Activated CD8-positive, alpha-beta memory T cell treated with anti-CD3 and anti-CD28 coated beads, Interleukin-2, amount 10 ng/mL, durations not matched to agents 7 days and 5 days (primary cell): ENCODE measurements around the gene DLEU7. TPM values are rescaled to one million over a fixed set of nuclear protein-coding genes. Genes with fewer than 3 reads are reported as not detected.

ENCODE experiments used
- total RNA-seq, 2 experiments: library from RNA; stranded (reverse); gene quantifications; one replicate each; pipeline ENCODE4 v1.2.3, GENCODE V29; 2021

DLEU7 gene
- total RNA-seq, 2 experiments from 2014 or later, result not detected

Other genes starting within 250 kb of the DLEU7 start
- 100 to 1,000 TPM; 108 to 126 TPM for gene RNASEH2B, start 66.1 kb upstream of the DLEU7 start, total RNA-seq